Neural crest cell (in vitro differentiated cells): ENCODE measurements around the gene GABRG3. TPM values are rescaled to one million over a fixed set of nuclear protein-coding genes. Genes with fewer than 3 reads are reported as not detected.

ENCODE experiments used
- DNase-seq: peaks from one replicate; pipeline ENCODE4 v3.0.0; 2021; ENCODE audit warnings: low read depth, mixed read lengths, low spot score
- H3K27ac Mint-ChIP-seq: one replicate; pipeline ENCODE4 v1.8.0; 2021; ENCODE audit warnings: mild to moderate bottlenecking, mixed read lengths; ENCODE audit not compliant: unreplicated experiment
- H3K27me3 Mint-ChIP-seq: 2 replicates; pipeline ENCODE4 v1.8.0; 2021; ENCODE audit warnings: low read depth, mild to moderate bottlenecking, mixed read lengths
- H3K36me3 Mint-ChIP-seq: 2 replicates; pipeline ENCODE4 v1.8.0; 2021; ENCODE audit warnings: low read depth, mild to moderate bottlenecking, mixed read lengths
- H3K4me1 Mint-ChIP-seq: 2 replicates; pipeline ENCODE4 v1.8.0; 2021; ENCODE audit warnings: mixed read lengths
- H3K4me3 Mint-ChIP-seq: one replicate; pipeline ENCODE4 v1.8.0; 2021; ENCODE audit warnings: mild to moderate bottlenecking, mixed read lengths
- H3K9me3 Mint-ChIP-seq: 2 replicates; pipeline ENCODE4 v1.8.0; 2021; ENCODE audit warnings: mixed read lengths
- total RNA-seq: library from RNA; stranded (reverse); gene quantifications from 2 replicates; pipeline ENCODE4 v1.2.1, GENCODE V29; 2021
- TF ChIP-seq, protein P1 (sequence below): fragments of 200-600 bp; sonication (generic); conservative IDR thresholded peaks from 2 replicates; pipeline ENCODE4 v1.5.0; 2021; ENCODE audit warnings: antibody characterized with exemption, mild to moderate bottlenecking

GABRG3 gene
- total RNA-seq, 1 donor from 2014 or later, result 4.5 TPM

DNA sequence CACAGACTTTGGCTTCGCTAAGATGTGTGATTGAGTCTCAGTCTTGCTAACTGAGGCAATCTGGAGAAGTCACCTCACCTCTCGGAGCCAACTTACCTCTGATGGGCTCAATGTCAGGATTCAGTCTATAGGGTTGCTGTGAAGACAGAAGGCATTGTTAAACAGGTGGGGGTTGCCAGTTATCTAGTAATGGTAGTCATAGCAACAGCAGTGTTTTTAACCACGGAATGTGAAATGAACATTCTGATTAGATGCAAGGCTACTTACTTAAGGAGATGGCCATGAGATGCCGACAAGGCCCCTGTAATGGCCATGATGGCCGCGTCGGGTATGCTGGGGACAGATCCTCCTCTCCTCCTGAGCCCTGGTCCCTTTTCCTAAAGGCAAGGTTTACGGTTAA, 243.1 kb downstream of the GABRG3 start:
- no peak overlapping the region for H3K4me3 Mint-ChIP-seq
- H3K27ac Mint-ChIP-seq, result no peak overlapping the region
- H3K36me3 Mint-ChIP-seq, result peaks cover 2% of the 10 kb centered on the region
- no peaks in the 10 kb centered on the region for H3K27me3 Mint-ChIP-seq
- TF ChIP-seq, protein P1, sequence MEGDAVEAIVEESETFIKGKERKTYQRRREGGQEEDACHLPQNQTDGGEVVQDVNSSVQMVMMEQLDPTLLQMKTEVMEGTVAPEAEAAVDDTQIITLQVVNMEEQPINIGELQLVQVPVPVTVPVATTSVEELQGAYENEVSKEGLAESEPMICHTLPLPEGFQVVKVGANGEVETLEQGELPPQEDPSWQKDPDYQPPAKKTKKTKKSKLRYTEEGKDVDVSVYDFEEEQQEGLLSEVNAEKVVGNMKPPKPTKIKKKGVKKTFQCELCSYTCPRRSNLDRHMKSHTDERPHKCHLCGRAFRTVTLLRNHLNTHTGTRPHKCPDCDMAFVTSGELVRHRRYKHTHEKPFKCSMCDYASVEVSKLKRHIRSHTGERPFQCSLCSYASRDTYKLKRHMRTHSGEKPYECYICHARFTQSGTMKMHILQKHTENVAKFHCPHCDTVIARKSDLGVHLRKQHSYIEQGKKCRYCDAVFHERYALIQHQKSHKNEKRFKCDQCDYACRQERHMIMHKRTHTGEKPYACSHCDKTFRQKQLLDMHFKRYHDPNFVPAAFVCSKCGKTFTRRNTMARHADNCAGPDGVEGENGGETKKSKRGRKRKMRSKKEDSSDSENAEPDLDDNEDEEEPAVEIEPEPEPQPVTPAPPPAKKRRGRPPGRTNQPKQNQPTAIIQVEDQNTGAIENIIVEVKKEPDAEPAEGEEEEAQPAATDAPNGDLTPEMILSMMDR, result no peak
- peaks cover 4% of the 10 kb centered on the region for H3K4me1 Mint-ChIP-seq
- H3K9me3 Mint-ChIP-seq, result peaks cover 2% of the 10 kb centered on the region
- no peak for DNase-seq

DNA sequence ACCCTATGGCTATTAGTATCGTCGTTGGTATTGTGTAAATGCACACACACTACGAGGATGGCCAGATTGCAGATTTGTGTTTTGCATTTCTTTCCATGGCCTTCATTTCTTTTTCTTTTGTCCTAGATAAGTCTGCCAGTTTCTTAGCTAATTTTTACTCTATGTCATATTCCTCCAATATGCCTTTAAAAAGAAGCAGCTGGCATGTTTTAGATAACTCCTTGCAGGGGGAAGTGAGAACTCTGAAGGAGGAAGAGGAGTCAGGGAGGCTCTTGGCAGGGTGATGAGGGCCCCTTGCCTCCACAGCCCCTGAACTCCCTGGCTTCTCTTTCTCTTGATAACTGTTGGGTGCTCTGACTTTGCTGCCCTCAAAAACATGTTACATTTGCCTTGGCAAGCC, 244.0 kb downstream of the GABRG3 start:
- Mint-ChIP-seq H3K27ac (no peak overlapping the region), H3K4me1 (peaks cover 4% of the 10 kb centered on the region), H3K27me3 (no peaks in the 10 kb centered on the region), H3K36me3 (no peaks in the 10 kb centered on the region), H3K9me3 (peaks cover 2% of the 10 kb centered on the region), H3K4me3 (no peak overlapping the region)
- no peak for DNase-seq
- TF ChIP-seq, protein P1, result no peak

DNA sequence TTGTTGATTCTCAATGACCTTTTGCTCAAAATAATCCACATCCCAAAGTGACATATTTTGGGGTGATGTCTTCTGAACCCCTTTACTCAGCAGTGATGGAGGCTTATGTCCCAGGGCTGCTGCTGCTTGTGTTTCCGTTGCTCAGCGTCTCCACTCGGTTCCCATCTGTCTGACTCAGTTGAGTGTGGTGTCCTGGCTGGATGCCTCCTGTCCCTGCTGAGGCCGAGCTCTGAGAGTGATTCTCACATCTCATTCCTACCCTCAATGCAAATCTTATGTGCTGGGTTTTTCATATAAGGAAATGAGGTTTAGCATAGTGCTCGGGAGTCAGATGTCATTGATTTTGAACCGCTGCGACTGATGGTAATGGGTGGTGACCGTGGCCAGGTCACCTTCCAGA, 247.4 kb downstream of the GABRG3 start:
- no peaks in the 10 kb centered on the region for H3K27me3 Mint-ChIP-seq
- peaks cover 4% of the 10 kb centered on the region for H3K4me1 Mint-ChIP-seq
- no peak for DNase-seq
- H3K9me3 Mint-ChIP-seq, result peaks cover 1% of the 10 kb centered on the region
- no peak overlapping the region for H3K4me3 Mint-ChIP-seq
- TF ChIP-seq, protein P1, result no peak
- no peak overlapping the region for H3K27ac Mint-ChIP-seq
- H3K36me3 Mint-ChIP-seq, result no peaks in the 10 kb centered on the region

DNA sequence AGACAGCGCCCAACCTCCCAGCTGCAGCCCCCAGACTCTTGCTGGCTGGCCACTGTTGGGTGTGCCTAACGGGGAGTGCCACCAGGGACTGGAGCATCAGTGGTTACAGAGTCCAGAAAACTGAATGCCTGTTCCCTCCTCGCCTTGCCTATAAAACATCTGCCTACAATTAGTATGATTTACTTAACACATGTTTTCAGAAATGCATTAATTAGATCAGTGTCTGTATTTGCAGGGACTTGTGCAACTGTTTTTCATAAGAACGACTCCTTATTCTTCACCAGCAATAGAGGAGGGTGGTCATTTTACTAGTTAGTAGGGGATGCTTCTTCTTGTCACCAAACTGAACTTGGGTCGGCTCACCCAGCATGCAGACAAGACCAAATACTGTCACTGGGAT, 248.7 kb downstream of the GABRG3 start:
- Mint-ChIP-seq H3K36me3 (no peaks in the 10 kb centered on the region), H3K27ac (no peak overlapping the region), H3K4me3 (no peak overlapping the region), H3K9me3 (no peaks in the 10 kb centered on the region), H3K27me3 (no peaks in the 10 kb centered on the region), H3K4me1 (no peaks in the 10 kb centered on the region)
- no peak for DNase-seq
- TF ChIP-seq, protein P1, result no peak

DNA sequence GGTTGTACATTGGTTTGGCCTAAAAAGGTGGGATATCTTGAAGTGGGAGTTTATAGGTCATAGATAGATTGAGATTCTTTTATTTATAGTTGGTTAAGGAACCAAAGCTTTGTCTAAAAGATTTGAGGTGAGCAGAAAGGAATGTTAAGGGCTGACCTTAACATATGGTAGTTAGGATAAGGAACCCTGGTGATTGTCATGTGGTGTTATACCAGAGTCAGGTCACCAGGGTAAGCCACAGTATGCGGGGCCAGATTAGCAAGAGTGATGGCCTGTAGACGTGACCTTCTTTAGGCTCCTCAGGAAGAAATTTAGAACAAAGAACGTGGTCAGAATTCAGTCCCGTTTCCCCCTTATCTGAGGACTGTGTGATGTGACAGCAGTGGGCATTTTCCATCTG, 249.2 kb downstream of the GABRG3 start:
- TF ChIP-seq, protein P1, result no peak
- Mint-ChIP-seq H3K36me3 (no peaks in the 10 kb centered on the region), H3K27me3 (no peaks in the 10 kb centered on the region), H3K27ac (no peak overlapping the region), H3K4me3 (no peak overlapping the region), H3K4me1 (no peaks in the 10 kb centered on the region), H3K9me3 (no peaks in the 10 kb centered on the region)
- DNase-seq, result no peak

DNA sequence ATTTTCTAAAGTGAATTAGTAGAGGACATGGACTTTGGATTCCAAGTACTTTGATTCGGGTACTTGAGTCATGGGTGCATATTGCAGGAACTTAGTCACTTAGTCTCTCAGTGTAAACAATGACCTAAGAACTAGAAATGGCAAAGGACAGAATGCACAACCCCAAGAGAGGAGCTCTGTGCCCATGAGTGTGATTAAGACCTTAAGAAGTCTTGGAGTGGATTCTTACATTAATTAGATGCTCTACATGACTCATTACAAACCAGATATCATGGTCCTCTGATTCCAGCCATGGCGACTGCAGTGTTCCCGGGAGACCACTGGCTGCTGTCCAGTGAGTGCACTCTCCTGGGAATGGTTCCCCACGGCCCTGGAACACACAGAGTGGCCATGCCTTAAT, 251.5 kb downstream of the GABRG3 start:
- Mint-ChIP-seq H3K4me3 (no peak overlapping the region), H3K36me3 (no peaks in the 10 kb centered on the region), H3K9me3 (no peaks in the 10 kb centered on the region), H3K27me3 (no peaks in the 10 kb centered on the region), H3K27ac (no peak overlapping the region), H3K4me1 (no peaks in the 10 kb centered on the region)
- DNase-seq, result no peak
- TF ChIP-seq, protein P1, result no peak
